ENCODE results near the gene UPF3B.
"Not testable (repeated sequence)": the region's sequence is repeated elsewhere in the genome, so short reads cannot be mapped to it uniquely, and the experiment has no call there.

GRCh38 chrX:119890626-119891025, 37.9 kb upstream of the UPF3B start:
- not testable (repeated sequence) for TF ChIP-seq CTCF (conservative IDR thresholded peaks at IDR 0.05 in 1 of 2, IDR thresholded peaks at IDR 0.05 in 1 of 2; ENCODE audit: extremely low read depth in 1 of 2, insufficient read depth in 1 of 2, low read depth in 1 of 2, low read length in 2 of 2); EZH2 (IDR thresholded peaks at IDR 0.05; ENCODE audit: borderline replicate concordance, low read length)
